Astrocyte of the cerebellum (primary cell): ENCODE measurements around the gene AOPEP.

Experiments used
- DNase-seq: peaks from one replicate; pipeline ENCODE4 v3.0.0-alpha.2; 2011; ENCODE audit warnings: low read depth
- H3K4me3 ChIP-seq: 2 replicates; pipeline ENCODE4 v1.5.1; 2011; ENCODE audit warnings: mild to moderate bottlenecking, low read depth, low read length, moderate library complexity
- in situ Hi-C: cut with HindIII; loops from 2 replicates; pipeline ENCODE4 v1.10.0; 2017; ENCODE audit warnings: low sequenced_read_pairs
- TF ChIP-seq, protein P1 (sequence below): IDR thresholded peaks from 2 replicates; pipeline ENCODE4 v1.5.1; 2012; ENCODE audit warnings: low read length, low read depth, moderate library complexity, mild to moderate bottlenecking; ENCODE audit errors: missing control alignments

Gene AOPEP

DNA sequence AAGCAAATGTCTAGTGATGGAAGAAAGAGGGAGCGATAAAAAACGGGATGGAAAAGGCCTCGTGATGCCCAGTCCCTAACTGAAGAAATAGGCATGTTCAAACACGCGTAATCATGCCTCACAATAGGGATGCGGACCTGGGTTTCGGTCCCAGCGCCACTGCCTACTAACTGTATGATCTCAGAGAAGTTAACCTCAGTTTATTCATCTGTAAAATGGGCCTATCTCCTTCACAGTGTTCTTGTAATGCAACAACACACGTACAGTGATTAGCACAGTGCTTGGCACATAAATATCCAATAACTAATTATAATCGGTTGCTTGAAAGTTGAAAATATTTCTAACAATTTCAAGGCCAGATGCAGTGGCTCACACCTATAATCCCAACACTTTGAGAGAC, 409.3 kb downstream of the AOPEP start:
- no peak for DNase-seq
- in situ Hi-C loops, result no loop called here
- TF ChIP-seq, protein P1, sequence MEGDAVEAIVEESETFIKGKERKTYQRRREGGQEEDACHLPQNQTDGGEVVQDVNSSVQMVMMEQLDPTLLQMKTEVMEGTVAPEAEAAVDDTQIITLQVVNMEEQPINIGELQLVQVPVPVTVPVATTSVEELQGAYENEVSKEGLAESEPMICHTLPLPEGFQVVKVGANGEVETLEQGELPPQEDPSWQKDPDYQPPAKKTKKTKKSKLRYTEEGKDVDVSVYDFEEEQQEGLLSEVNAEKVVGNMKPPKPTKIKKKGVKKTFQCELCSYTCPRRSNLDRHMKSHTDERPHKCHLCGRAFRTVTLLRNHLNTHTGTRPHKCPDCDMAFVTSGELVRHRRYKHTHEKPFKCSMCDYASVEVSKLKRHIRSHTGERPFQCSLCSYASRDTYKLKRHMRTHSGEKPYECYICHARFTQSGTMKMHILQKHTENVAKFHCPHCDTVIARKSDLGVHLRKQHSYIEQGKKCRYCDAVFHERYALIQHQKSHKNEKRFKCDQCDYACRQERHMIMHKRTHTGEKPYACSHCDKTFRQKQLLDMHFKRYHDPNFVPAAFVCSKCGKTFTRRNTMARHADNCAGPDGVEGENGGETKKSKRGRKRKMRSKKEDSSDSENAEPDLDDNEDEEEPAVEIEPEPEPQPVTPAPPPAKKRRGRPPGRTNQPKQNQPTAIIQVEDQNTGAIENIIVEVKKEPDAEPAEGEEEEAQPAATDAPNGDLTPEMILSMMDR, result no peak
- H3K4me3 ChIP-seq, result no peak overlapping the region
